GM10266 (cell line): ENCODE results near the gene WSCD2.

Source experiments
- DNase-seq: peaks from one replicate; pipeline ENCODE4 v3.0.0; 2012; ENCODE audit errors: extremely low spot score
- CTCF ChIP-seq: IDR thresholded peaks from 2 replicates; pipeline ENCODE4 v1.5.1; 2012; ENCODE audit warnings: mild to moderate bottlenecking, low read depth; ENCODE audit not compliant: control insufficient read depth, insufficient read depth; ENCODE audit errors: missing control alignments

WSCD2 gene

GRCh38 chr12:108173160-108173559 is 44.1 kb downstream of the WSCD2 start:
- no peak for DNase-seq
- TF ChIP-seq CTCF, result no peak

- no peak for DNase-seq
- no peak for TF ChIP-seq CTCF
Measured at GRCh38 chr12:108173892-108174291, 44.8 kb downstream of the WSCD2 start.

DNA sequence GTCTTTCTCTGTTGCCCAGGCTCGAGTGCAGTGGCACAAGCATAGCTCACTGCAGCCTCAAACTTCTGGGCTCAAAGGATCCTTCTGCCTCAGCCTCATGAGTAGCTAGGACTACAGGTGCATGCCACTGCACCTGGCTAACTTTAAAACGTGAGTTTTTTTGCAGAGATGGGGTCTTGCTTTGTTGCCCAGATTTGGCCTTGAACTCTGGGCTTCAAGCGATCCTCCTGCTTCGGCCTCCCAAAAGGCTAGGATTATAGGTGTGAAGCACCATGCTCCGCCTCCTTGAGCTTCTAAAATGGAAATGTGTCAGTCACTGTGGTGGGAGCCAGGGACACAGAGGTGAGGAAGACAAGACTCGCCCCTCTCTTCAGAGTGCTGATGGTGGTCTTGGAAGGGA is 45.6 kb downstream of the WSCD2 start:
- DNase-seq, result no peak
- no peak for TF ChIP-seq CTCF

DNA sequence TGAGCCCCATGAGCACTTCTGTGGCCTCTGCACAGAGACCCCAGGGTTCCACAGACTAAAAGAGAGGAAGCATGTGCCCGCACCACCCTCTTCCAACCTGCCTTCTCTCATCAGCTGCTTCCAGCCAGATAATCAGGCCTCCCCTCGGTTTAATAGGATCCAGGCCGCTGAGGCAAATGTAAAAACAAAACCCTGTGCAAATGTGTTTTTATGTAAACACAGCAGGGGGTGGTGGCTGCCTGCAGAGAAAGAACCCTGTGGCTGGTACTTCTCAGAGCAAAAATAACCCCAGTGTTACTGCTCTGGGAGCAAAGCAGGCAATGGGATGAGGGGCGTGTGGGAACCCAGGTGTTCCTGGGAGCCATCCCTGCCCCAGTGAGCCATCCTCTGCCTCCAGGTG is 46.2 kb downstream of the WSCD2 start:
- no peak for TF ChIP-seq CTCF
- DNase-seq, result no peak

GRCh38 chr12:108176292-108176691 is 47.2 kb downstream of the WSCD2 start:
- no peak for DNase-seq
- TF ChIP-seq CTCF, result no peak

DNA sequence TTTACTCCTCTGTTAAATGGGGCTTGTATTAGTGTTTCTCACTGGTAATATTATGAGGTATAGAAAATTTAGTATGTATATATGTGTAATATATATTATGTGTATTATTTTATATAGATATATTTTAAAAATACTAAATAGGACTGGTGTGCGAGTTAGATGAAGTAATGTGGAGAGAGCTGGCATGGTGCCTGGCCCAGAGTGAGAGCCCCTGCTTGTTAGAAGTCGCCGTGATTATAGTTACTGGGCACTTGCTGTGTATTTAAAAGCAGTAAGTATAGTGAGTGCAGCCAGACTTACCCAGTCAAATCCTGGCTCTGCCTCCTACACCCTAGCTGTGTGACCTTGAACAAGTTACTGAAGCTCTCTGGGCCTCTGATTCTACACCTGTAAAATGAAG is 48.0 kb downstream of the WSCD2 start:
- no peak for TF ChIP-seq CTCF
- no peak for DNase-seq

GRCh38 chr12:108179305-108179704 is 50.2 kb downstream of the WSCD2 start:
- TF ChIP-seq CTCF, result no peak
- no peak for DNase-seq
